HUES64 (cell line): ENCODE measurements around the gene OR6K3.

Source experiments
- H3K27ac ChIP-seq: 2 replicates; pipeline ENCODE4 v1.7.0; 2013; ENCODE audit warnings: low read depth, low read length, inconsistent platforms
- H3K27me3 ChIP-seq: 2 replicates; pipeline ENCODE4 v1.6.1; 2013; ENCODE audit warnings: mild to moderate bottlenecking, low read length; ENCODE audit not compliant: insufficient read depth
- H3K36me3 ChIP-seq: 2 replicates; pipeline ENCODE4 v1.6.1; 2013; ENCODE audit warnings: mild to moderate bottlenecking, low read length; ENCODE audit not compliant: insufficient read depth
- H3K4me1 ChIP-seq: 2 replicates; pipeline ENCODE4 v1.6.1; 2013; ENCODE audit warnings: mild to moderate bottlenecking, low read length, moderate library complexity; ENCODE audit not compliant: insufficient read depth
- H3K4me3 ChIP-seq: 2 replicates; pipeline ENCODE4 v1.5.1; 2013; ENCODE audit warnings: mild to moderate bottlenecking, low read length, moderate library complexity
- H3K9ac ChIP-seq: 2 replicates; pipeline ENCODE4 v1.6.1; 2013; ENCODE audit warnings: mild to moderate bottlenecking, low read depth, low read length
- H3K9me3 ChIP-seq: 2 replicates; pipeline ENCODE4 v1.6.1; 2013; ENCODE audit warnings: low read depth, low read length; ENCODE audit not compliant: insufficient read depth
- WGBS: fragments of 150-250, 120-280 bp; methylation state at CpG from one replicate; pipeline ENCODE4 v1.1.7; 2013; ENCODE audit warnings: missing lambda C conversion rate; 5-methylcytosine and 5-hydroxymethylcytosine counted together

OR6K3 gene

GRCh38 chr1:158687037-158687436 lies 33.5 kb downstream of the OR6K3 start:
- Histone ChIP-seq H3K9me3 (no peaks in the 10 kb centered on the region), H3K36me3 (no peaks in the 10 kb centered on the region), H3K4me1 (no peaks in the 10 kb centered on the region), H3K9ac (no peak overlapping the region), H3K27me3 (no peaks in the 10 kb centered on the region), H3K4me3 (no peak overlapping the region), H3K27ac (no peak overlapping the region)

- no peak within 1 kb of the TSS for H3K9ac ChIP-seq
- H3K27me3 ChIP-seq: no peaks in the 10 kb centered on the region
- H3K4me1 ChIP-seq: no peaks in the 10 kb centered on the region
- no peak within 1 kb of the TSS for H3K27ac ChIP-seq
- H3K4me3 ChIP-seq: no peak within 1 kb of the TSS
- 91% methylated on average over 7 of the region's 7 CpGs for WGBS
- H3K9me3 ChIP-seq: no peaks in the 10 kb centered on the region
- no peaks in the 10 kb centered on the region for H3K36me3 ChIP-seq
Measured at GRCh38 chr1:158686111-158687009, 34.2 kb downstream of the OR6K3 start, which contains the start of gene SPTA1. TSS of gene SPTA1 (minus strand) at chr1:158686715. CDS start at chr1:158686517, 198 bp downstream.

GRCh38 chr1:158685085-158685484 lies 35.4 kb downstream of the OR6K3 start:
- Histone ChIP-seq H3K9ac (no peak overlapping the region), H3K9me3 (no peaks in the 10 kb centered on the region)
- 79% methylated on average over 7 of the region's 7 CpGs for WGBS

GRCh38 chr1:158681606-158682005 lies 38.9 kb downstream of the OR6K3 start:
- H3K9ac ChIP-seq: no peak overlapping the region
- no peak overlapping the region for H3K4me3 ChIP-seq
- no peak overlapping the region for H3K27ac ChIP-seq
- no peaks in the 10 kb centered on the region for H3K27me3 ChIP-seq
- H3K4me1 ChIP-seq: no peaks in the 10 kb centered on the region
- no peaks in the 10 kb centered on the region for H3K36me3 ChIP-seq
- 98% methylated on average over 2 of the region's 2 CpGs for WGBS
- no peaks in the 10 kb centered on the region for H3K9me3 ChIP-seq

More at GRCh38 chr1:158685085-158685484, 35.4 kb downstream of the OR6K3 start:
- Histone ChIP-seq H3K36me3 (no peaks in the 10 kb centered on the region), H3K4me3 (no peak overlapping the region), H3K27ac (no peak overlapping the region), H3K27me3 (no peaks in the 10 kb centered on the region), H3K4me1 (no peaks in the 10 kb centered on the region)

GRCh38 chr1:158679289-158679688 lies 41.2 kb downstream of the OR6K3 start:
- no peaks in the 10 kb centered on the region for H3K9me3 ChIP-seq
- H3K4me1 ChIP-seq: no peaks in the 10 kb centered on the region
- H3K4me3 ChIP-seq: no peak overlapping the region
- H3K27me3 ChIP-seq: no peaks in the 10 kb centered on the region
- H3K27ac ChIP-seq: no peak overlapping the region
- 94% methylated on average over 1 of the region's 1 CpG for WGBS
- no peak overlapping the region for H3K9ac ChIP-seq
- H3K36me3 ChIP-seq: no peaks in the 10 kb centered on the region

- Histone ChIP-seq H3K4me1 (no peaks in the 10 kb centered on the region), H3K4me3 (no peak overlapping the region), H3K27ac (no peak overlapping the region), H3K9me3 (no peaks in the 10 kb centered on the region), H3K27me3 (no peaks in the 10 kb centered on the region), H3K36me3 (no peaks in the 10 kb centered on the region), H3K9ac (no peak overlapping the region)
- WGBS: 92% methylated on average over 2 of the region's 4 CpGs
Measured at GRCh38 chr1:158675563-158676323, 44.8 kb downstream of the OR6K3 start.

- no peaks in the 10 kb centered on the region for H3K36me3 ChIP-seq
- no peaks in the 10 kb centered on the region for H3K27me3 ChIP-seq
- H3K4me1 ChIP-seq: no peaks in the 10 kb centered on the region
- H3K4me3 ChIP-seq: no peak overlapping the region
- 94% methylated on average over 7 of the region's 7 CpGs for WGBS
- no peak overlapping the region for H3K9ac ChIP-seq
- no peaks in the 10 kb centered on the region for H3K9me3 ChIP-seq
- H3K27ac ChIP-seq: no peak overlapping the region
Measured at GRCh38 chr1:158674302-158674701, 46.2 kb downstream of the OR6K3 start.
